HG03039 (cell line): ENCODE measurements around the gene TNFRSF8.
"Not testable (repeated sequence)": the region's sequence is repeated elsewhere in the genome, so short reads cannot be mapped to it uniquely, and the experiment has no call there.

ENCODE experiments used
- ATAC-seq: cut with Tn5 transposase; IDR thresholded peaks from one replicate; pipeline ENCODE4 v1.9.1; 2021; ENCODE audit warnings: mild to moderate bottlenecking, moderate library complexity; ENCODE audit not compliant: unreplicated experiment

Gene TNFRSF8

DNA sequence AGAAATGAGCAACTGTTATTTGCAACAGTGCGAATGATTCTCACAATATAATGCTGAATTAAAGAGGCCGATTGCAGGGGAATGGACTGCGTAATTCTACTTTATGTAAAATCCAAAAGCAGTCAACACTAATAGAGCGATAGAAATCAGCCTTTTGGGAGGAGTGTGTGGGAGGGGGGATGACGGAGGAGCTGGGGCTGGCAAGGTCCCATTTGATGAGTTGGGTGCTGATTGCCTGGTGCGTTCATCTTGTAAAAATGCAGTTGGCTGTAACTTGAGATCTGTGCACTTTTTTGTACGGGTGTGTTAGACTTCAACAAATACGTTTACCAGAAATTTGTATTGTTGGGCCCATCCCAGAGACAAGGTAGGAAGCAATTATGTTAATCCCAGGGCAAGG lies 20.7 kb downstream of the TNFRSF8 start:
- no peak for ATAC-seq

DNA sequence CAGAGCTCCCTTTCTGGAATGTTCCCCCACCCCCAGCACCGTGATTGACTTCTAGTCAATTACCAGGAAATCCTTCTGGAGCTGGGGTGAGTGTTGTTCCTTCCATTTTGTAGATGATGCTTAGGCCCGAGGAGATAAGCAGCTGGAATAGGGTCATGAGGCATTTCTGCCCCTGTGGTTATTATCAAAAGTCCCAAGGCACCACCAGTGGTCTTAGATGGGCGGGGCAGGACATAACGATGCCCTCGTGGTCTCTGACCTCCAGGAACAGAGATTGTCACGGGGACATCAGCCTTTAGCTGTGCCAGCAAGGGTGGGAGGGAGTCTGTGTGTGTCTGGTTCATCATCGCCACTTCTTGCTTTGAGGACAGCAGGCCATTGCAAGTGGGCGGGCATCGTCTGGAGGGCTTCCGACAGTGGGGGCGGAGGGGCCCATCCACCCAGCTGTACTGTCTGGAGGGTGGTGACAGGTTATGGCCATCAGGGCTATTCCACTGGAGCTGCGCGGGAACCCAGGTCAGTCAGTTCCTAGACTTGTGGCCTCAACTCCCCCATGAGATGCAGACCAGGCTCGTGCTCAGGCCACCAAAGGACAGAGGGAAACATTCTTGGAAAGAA lies 22.6 kb downstream of the TNFRSF8 start:
- no peak for ATAC-seq

DNA sequence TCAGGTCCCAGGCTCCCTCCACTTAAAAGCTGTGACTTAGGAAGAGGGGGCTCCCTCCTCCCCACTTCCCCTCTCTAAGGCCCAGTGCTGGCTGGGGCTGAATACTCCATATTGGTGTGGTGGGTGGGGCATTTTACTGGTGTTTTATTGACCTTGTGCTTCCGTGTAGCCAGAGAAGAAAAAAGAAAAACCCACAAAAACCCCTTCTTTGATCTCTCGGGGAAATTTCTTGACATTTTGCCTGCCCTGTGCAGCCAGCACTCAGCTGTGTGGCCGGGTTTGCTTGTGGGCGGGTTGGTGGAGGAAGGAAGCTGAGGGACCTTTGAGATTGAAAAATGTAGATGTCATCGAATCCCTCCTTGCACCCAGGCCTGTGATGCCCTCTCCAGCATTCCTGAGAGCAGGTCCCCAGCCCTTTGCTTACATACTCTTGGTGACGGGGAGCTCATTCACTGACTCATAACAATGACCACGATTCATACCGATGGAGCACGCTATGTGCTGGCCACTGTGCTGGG lies 24.8 kb downstream of the TNFRSF8 start:
- no peak for ATAC-seq

DNA sequence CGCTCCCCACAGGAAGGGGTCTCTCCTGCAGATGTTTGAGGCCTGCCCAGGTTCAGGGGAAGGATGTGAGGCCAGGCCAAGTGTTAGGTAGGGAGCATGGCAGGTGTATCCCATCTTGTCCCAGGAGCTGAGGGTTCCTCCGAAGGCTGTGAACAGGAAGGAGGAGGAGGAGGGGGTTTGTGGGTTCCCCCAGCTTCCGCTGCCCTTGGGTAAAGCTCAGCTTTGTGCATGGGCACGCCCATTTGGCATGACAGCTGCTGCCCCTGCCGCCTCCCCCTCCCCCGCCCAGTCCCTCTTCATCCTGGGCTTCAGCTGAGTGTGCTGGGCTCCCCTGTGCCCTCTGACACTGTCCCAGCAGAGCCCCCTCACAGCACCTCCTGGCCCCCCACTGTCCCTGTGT lies 25.5 kb downstream of the TNFRSF8 start:
- ATAC-seq: no peak

DNA sequence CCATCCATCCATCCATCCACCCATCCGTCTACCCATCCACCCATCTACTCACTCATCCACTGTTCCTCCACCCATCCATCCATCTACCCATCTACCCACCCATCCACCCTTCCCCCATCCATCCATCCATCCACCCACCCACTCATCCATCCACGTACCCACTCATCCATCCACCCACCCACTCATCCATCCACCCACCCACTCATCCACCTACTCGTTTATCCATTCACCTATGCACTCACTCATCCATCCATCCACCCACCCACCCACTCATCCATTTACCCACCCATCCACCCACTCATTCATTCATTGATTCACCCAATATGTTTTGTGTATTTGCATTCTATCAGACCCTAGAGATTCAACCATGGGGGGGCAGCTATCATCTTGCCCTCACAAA lies 27.2 kb downstream of the TNFRSF8 start:
- no peak for ATAC-seq

DNA sequence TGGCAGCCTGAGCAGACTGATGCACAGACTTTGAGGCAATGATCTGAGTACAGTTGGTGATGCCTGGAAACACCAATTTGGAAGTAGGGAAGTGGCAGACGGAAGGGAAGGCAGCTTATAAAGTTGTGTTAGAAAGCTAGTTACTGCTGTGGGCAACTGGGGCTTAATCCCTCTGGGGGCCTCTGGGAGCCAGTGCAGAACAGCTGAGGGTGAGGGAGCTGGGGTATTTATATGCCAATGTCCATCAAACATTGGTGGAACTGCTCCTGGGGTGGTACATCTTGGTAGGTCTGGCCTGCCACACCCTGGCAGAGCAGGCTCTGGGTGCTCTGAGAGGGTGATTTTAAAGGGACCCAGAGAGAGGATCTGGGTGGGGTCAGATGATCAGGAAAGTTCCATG lies 28.1 kb downstream of the TNFRSF8 start:
- no peak for ATAC-seq

DNA sequence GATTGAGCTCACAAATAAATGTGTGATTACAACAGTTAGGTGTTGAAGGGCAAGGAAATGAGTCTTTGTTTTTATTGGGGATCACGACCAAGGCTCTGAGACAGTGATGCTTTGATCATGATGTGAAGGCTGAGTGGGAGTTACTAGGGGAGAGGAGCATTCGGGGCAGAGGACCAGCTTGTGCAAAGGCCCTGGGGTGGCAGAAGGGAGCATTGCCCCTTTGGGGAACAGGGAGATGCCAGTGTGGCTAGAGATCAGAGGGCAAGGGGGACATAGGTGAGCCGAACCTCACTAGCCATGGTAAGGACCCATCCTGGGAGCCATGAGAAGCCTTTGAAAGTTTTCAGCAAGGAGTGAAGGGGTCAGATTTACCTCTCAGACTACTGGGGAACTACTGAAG lies 31.1 kb downstream of the TNFRSF8 start:
- no peak for ATAC-seq

DNA sequence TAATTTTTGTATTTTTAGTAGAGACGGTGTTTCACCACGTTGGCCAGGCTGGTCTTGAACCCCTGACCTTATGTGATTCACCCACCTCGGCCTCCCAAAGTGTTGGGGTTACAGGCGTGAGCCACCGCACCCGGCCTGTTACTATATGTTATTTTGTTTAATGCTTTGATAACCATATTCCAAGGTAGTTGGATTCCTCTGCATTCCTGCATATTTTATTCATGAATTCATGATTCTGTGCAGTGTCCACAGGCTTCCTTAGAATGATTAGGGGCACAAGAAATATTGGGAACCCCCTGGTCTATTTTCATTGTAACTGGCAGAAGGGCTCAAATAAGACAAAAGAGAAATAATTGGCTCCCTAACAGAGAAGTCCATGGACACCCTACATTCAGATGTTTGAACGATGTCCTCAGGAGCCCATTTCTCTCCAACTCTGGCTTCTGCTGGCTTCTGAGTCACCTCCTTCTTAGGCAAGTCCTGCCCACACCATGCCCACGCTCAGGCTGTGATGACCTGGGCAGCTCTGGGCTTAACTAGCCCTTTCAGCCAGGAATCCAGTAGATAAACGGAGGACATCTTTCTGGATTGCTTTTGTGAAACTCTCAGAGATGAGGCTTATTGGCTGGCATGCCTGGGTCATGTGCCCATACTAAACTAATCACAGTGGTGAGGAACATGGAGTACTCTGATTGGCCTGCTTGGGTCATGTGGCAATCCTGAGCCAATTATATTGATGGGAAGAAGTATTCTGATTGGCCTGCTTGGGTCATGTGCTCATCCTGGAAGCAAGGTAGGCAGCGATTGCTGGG lies 32.6 kb downstream of the TNFRSF8 start:
- no peak for ATAC-seq

DNA sequence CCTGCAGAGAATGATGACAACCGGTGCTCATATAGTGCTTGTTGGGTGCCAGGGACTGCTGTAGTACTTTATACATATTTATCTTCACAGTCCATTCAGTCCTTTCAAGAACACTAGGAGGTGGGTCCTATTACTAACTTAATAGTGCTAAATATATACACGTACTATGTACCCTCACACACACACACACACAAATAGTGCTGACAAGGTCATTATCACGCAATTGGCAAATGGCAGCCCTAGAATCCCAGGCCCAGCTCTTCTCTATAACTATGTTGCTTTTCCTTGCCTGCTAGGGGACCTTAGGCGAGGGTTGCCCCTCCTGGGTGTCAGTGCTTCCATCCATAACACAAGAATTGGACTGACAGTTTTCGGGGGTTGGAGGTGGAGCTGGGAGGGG lies 33.5 kb downstream of the TNFRSF8 start:
- no peak for ATAC-seq

DNA sequence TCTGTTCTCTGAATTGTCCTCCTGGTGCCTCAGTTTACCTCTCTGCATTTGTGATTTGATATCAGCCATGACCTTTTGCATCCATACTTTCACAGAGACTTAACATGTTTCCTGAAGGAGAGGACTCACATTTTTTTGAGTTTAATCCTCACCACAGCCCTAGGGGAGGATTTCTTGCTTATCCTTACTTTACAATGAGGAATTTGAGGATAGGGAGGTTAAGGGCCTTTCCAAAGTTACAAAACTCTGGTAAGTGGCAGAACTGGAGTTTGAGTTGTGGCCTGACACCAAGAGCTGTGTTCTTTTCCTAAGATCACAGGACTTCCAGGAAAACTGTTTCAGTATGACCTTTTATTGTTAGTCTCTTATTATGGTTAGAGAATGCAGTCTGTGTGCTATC lies 34.2 kb downstream of the TNFRSF8 start:
- no peak for ATAC-seq

DNA sequence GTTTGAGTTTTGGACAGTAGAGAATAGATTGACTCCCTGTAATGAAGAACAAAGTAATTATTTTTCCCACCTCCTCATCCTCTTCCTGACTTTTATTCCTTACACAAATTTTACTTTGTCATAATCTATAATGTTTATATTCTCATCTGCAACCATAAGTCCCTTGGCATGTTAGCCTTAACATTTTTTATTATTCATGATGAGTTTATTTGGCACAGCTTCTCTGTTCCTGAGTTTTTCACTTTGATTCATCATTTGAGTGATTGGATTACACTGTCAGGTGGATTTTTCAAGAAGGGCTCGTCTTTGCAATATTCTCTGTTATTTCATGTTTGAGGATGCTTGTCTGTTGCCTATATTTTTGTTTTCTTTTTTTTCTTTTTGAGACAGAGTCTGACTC lies 35.7 kb downstream of the TNFRSF8 start:
- ATAC-seq: no peak

DNA sequence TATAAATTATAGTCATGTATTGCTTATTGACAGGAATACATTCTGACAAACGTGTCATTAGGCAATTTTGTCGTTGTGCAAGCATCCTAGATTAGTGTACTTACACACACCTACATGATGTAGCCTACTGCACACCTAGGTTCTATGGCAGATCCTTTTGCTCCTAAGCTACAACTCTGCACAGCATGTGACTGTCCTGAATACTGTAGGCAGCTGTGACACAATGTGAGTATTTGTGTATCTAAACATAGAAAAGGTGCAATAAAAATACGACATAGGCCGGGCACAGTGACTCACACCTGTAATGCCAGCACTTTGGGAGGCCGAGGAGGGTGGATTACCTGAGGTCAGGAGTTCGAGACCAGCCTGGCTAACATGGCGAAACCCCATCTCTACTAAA lies 36.5 kb downstream of the TNFRSF8 start:
- no peak for ATAC-seq

DNA sequence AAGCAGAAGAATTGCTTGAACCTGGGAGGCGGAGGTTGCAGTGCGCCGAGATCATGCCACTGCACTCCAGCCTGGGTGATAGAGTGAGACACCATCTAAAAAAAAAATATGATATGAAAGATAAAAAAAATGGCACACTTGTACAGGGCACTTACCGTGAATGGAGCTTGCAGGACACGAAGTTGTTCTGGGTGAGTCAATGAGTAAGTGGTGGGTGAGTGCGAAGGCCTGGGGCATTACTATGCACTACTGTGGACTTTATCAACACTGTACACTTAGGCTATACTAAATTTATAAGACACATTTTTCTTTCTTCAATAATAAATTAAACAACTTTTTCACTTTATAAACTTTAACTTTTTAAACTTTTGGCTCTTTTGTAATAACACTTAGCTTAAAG lies 37.0 kb downstream of the TNFRSF8 start:
- no peak for ATAC-seq

DNA sequence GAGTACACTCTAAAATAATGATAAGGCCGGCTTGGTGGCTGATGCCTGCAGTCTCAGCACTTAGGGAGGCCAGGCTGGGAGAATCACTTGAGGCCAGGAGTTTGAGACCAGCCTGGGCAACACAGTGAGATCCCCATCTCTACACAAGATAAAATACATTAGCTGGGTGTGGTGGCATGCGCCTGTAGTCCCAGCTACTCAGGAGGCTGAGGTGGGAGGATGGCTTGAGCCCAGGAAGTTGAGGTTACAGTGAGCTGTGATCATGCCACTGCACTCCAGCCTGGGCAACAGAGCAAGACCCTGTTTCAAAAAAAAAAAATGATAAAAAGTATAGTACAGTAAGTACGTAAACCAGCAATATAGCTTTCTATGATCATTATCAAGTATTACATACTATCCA lies 38.0 kb downstream of the TNFRSF8 start:
- ATAC-seq: not testable (repeated sequence)

DNA sequence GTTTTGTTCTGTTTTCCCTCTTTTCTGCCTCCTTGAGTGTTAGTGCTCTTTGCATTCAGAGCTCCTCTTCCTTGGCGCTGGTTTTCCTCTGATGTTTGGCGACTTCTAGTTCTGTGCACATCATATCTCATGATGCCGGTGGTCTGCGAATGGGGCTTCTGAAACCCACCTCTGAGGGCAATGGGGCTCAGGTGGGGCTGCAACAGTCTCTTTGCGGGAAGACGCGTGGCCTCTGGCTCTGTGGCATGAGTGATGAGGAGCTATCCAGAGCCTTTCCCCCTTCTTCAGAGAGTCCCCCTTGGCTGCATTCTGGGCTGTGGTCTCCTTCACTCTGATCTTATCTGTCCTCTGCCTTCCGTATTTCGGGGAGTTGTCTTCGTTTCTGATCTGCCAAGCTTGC lies 39.0 kb downstream of the TNFRSF8 start:
- no peak for ATAC-seq

DNA sequence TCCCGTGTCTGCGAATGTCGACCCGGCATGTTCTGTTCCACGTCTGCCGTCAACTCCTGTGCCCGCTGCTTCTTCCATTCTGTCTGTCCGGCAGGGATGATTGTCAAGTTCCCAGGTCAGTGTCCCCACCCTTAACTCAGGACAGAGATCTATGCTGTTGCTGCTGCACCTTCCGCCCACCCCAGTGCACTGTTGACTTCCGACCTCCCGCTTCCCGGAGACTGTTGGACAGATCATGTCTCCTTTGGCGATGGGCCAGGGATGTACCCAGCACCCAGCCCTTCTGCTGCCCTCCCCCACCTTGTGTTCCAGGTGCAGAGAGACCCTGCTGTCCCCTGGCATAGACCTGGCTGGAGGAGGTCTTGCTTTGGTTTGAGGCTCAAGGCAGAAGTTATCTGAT lies 41.3 kb downstream of the TNFRSF8 start:
- ATAC-seq: no peak

DNA sequence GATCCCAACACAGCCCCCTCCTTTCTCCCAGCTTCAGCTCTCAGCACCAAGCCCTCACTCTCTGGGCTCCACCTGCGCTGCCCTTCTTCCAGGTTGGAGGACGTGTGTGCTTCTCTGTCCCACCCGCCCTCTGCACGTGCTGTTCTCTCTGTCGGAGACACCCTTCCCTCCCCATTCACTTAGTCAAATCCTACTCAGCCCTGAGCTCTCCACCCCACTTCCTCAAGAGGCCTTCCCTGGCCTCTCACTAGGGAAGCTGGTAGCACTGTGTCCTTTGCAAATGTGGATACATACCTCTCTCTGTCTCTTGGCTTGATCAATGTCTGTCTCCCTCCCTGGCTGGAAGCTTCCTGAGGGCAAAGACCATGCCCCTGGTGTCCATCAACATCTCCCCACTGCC lies 43.0 kb downstream of the TNFRSF8 start:
- no peak for ATAC-seq

DNA sequence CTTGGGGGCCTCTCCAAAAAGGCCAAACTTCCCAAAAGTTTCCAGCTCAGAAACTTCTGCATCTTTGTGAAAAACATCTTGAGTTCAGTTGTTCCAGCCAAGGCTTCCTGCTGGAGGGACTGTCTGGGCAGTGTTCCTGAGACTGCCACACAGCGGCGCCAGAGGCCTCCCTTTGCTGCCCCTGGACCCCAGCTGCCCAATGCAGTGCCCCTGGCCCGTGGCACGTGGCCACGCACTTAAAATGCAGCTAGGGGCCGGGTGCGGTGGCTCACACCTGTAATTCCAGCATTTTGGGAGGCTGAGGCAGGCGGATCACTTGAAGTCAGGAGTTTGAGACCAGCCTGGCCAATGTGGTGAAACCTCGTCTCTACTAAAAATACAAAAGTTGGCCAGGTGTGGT lies 43.8 kb downstream of the TNFRSF8 start:
- ATAC-seq: not testable (repeated sequence)

DNA sequence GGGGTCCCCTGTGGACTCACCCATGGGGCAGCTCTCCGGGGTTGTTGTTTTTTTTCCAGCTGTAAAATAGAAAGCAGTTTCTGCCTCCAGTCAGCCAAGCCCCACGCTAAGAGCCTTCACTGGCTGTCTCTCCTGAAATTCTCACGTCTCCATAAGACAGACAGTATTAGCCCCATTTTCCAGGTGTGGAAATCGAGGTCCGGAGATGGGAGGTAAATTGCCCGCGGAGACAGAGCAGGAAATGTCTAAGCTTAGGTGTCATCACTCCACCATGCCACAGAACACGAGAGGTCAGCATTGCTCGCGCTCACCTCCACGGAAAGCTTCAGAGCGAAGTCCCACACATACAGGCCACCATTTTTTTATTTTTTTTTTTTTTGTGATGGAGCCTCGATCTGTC lies 44.6 kb downstream of the TNFRSF8 start:
- ATAC-seq: no peak

DNA sequence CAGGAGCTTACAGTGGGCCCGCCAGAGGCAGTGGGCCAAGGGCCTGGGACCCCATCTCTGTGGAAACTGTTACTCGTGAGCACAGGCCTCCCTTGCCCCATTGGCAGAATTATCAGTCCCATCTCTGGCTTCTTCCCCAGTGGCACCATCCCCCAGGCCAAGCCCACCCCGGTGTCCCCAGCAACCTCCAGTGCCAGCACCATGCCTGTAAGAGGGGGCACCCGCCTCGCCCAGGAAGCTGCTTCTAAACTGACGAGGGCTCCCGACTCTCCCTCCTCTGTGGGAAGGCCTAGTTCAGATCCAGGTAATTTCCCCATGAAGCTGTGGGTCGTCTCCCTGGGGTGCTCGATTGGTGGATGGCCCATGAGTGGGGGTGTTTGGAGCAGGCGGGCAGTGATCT lies 46.8 kb downstream of the TNFRSF8 start:
- no peak for ATAC-seq

DNA sequence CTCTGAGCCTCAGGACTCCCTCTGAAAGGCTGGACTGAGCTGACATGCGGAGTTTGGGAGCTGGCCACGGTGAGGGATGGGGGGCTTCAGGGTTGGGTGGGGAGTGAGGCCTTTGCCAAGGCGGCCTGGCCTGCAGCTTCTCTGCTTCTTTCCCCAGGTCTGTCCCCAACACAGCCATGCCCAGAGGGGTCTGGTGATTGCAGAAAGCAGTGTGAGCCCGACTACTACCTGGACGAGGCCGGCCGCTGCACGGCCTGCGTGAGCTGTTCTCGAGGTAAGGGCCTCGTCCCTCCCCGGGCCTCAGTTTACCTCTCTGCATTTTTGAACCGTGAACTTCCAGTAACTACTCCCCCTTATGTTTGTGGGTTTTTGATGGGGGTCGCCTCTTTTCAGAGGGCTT lies 48.6 kb downstream of the TNFRSF8 start:
- no peak for ATAC-seq

DNA sequence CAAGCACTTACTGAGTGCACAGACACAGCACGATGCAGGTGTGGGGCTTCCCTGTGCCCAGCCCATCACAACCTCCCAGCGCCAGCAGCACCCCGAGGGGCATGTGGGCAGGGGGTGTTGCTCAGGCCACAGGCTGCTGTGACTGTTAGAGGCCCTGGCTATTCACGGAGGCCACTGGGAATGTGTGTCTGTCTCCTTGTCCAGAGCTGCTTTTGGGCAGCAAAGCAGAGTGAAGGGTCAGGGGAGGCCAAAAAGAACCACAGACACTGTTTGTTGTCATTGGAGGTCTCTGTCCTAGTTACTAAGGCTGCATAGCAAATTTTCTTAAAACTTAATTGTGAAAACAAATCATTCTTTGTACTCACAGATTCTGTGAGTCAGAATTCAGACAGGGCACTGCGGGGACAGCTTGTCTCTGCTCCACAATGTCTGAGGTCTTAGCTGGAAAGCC lies 49.6 kb downstream of the TNFRSF8 start:
- ATAC-seq: no peak
